ENCODE measurements around the gene RGS5.

- TF ChIP-seq POLR2AphosphoS5 (IDR thresholded peaks at IDR 0.05) = no peak
- TF ChIP-seq POLR2A (IDR thresholded peaks at IDR 0.05) = no peak
Measured at GRCh38 chr1:163144418-163144817, 58.3 kb downstream of the RGS5 start.
